H1 (cell line): ENCODE data around the gene PKMYT1. TPM values are rescaled to one million over a fixed set of nuclear protein-coding genes. Genes with fewer than 3 reads are reported as not detected.

Source experiments
- BCL11A ChIP-seq, 2 experiments: IDR thresholded peaks; one replicate each; pipeline ENCODE4 v1.6.1; 2011; ENCODE audit warnings: low read depth in 2 of 2, low read length in 2 of 2, mild to moderate bottlenecking in 2 of 2
- BRCA1 ChIP-seq: IDR thresholded peaks from 2 replicates; pipeline ENCODE4 v1.6.1; 2012; ENCODE audit warnings: low read depth, low read length, improper control_type of control experiment
- CREB1 ChIP-seq: IDR thresholded peaks from 2 replicates; pipeline ENCODE4 v1.6.1; 2012; ENCODE audit warnings: inconsistent platforms
- EP300 ChIP-seq, 2 experiments: IDR thresholded peaks; 1 replicate in 1 of 2; 2 replicates in 1 of 2; pipeline ENCODE4 v1.6.1; 2011 to 2012; ENCODE audit warnings: low read depth in 2 of 2, low read length in 2 of 2, mild to moderate bottlenecking in 2 of 2, borderline replicate concordance in 1 of 2, inconsistent platforms in 1 of 2, moderate library complexity in 1 of 2
- HDAC6 ChIP-seq: IDR thresholded peaks from one replicate; pipeline ENCODE4 v1.7.1; 2012; ENCODE audit warnings: low read depth, mild to moderate bottlenecking, inconsistent platforms, low read length, moderate library complexity
- JUND ChIP-seq: IDR thresholded peaks from 2 replicates; pipeline ENCODE4 v1.6.1; 2011; ENCODE audit warnings: mild to moderate bottlenecking, improper control_type of control experiment, low read length
- POU5F1 ChIP-seq: IDR thresholded peaks from 2 replicates; pipeline ENCODE4 v1.6.1; 2011; ENCODE audit warnings: low read depth, mild to moderate bottlenecking, low read length, moderate library complexity
- RAD21 ChIP-seq, 2 experiments: IDR thresholded peaks in 1 of 2; conservative IDR thresholded peaks in 1 of 2; 2 replicates each; pipeline ENCODE4 v1.6.1; 2011; ENCODE audit warnings: low read depth in 2 of 2, low read length in 2 of 2, improper control_type of control experiment in 1 of 2, inconsistent platforms in 1 of 2, mild to moderate bottlenecking in 1 of 2, moderate library complexity in 1 of 2
- SIN3A ChIP-seq, 2 experiments: IDR thresholded peaks in 1 of 2; conservative IDR thresholded peaks in 1 of 2; 2 replicates each; pipeline ENCODE4 v1.6.1; 2011 to 2012; ENCODE audit warnings: low read length in 2 of 2, improper control_type of control experiment in 1 of 2, low read depth in 1 of 2, mild to moderate bottlenecking in 1 of 2
- SUZ12 ChIP-seq: fragments of 200-600 bp; sonication (generic); IDR thresholded peaks from 2 replicates; pipeline ENCODE4 v1.6.1; 2012; ENCODE audit warnings: mild to moderate bottlenecking, inconsistent platforms, low read length, moderate library complexity, mixed read lengths
- TAF1 ChIP-seq: IDR thresholded peaks from 2 replicates; pipeline ENCODE4 v1.6.1; 2011; ENCODE audit warnings: mild to moderate bottlenecking, low read depth, low read length
- TAF7 ChIP-seq: optimal IDR thresholded peaks from 2 replicates; pipeline ENCODE3; 2011; ENCODE audit warnings: low read depth, mild to moderate bottlenecking, inconsistent platforms, low read length, moderate library complexity, borderline replicate concordance
- TBP ChIP-seq: IDR thresholded peaks from 2 replicates; pipeline ENCODE4 v1.6.1; 2011; ENCODE audit warnings: low read depth, low read length, improper control_type of control experiment
- TCF12 ChIP-seq: IDR thresholded peaks from 2 replicates; pipeline ENCODE4 v1.6.1; 2011; ENCODE audit warnings: low read depth, mild to moderate bottlenecking, low read length
- TEAD4 ChIP-seq: IDR thresholded peaks from 2 replicates; pipeline ENCODE4 v1.6.1; 2012; ENCODE audit warnings: low read depth, low read length, inconsistent platforms, mixed read lengths
- ZNF274 ChIP-seq: IDR thresholded peaks from 2 replicates; pipeline ENCODE4 v1.7.0; 2012; ENCODE audit warnings: low read length, borderline replicate concordance; ENCODE audit errors: extremely low read depth
- polyA plus RNA-seq, 7 experiments: library from polyadenylated mRNA; depleted of rRNA in 3 of 7; stranded (reverse) in 5 of 7; unstranded in 2 of 7; fragments of >200 nt in 5 of 7; fragments of 200-250 nt in 2 of 7; gene quantifications; 1 replicate in 5 of 7; 2 replicates in 1 of 7; 4 replicates in 1 of 7; pipeline versions ENCODE4 v1.2.1 to v1.2.3, GENCODE V29; 2011 to 2013; ENCODE audit warnings: missing spikeins in 2 of 7, mixed read lengths in 2 of 7
- total RNA-seq: library from RNA; stranded (reverse); fragmentation: NEBNext Ultra II Directional; extraction: Animal tissue kit (Norgen Biotek cat#: 25700); gene quantifications from 2 replicates; pipeline ENCODE4 v1.2.1, GENCODE V29; 2021
- TF ChIP-seq, protein P1 (sequence below): IDR thresholded peaks from 2 replicates; pipeline ENCODE4 v1.6.1; 2012; ENCODE audit warnings: low read length, inconsistent platforms
- TF ChIP-seq, protein P2 (sequence below): IDR thresholded peaks from 2 replicates; pipeline ENCODE4 v1.6.1; 2012; ENCODE audit warnings: inconsistent platforms

The PKMYT1 gene
- total and polyA plus RNA-seq, 2 of the 8 experiments (the other 6 are each of a cell fraction or from before 2014, with no cell fraction given), result 74.7 to 85.2 TPM

DNA sequence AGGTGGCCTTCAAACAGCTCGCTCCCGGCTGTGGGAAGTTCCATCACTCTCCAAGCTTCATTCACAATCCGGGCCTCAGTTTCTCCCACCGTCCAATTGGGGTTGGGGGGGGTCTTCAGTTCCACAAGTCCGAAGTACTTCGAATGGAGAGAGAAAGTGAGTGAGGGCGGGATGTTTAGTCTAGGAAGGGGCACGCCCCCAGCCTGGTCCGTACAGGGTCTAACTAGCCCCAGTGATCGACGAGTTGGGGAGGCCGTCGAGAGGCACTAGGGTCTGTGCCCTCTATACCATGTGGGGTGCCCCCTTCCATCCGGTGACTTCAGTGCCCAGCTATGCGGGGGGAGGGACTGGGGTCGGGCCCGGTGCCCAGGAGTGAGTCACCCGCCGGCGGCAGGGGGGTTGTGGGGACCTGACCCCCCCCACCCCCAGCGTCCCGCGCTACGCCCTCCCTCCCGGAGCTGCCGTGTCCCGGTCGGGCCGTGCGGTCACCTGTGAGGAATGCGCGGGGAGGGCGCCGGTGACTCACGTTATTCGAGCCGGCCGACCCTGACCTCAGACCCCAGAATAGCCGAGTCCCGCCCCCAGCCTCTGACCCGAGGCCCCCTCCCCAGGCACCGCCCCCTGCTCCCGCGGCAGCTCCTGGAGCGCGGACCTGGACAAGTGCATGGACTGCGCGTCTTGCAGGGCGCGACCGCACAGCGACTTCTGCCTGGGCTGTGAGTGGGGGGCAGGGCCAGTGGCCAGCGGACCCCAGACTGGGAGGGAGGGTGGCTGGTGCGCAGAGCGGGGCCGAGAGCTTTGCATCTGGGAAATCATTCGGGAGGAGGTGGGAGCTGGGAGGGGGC lies 40.6 kb upstream of the PKMYT1 start (continued):
- no peak for TF ChIP-seq TCF12
- no peak for TF ChIP-seq BRCA1
- TF ChIP-seq SIN3A (conservative IDR thresholded peaks at IDR 0.05 in 1 of 2, IDR thresholded peaks at IDR 0.05 in 1 of 2; ENCODE audit: low read depth in 1 of 2, low read length in 2 of 2), result peak in 1 of 2 experiments; percentile 82; a peak in 1 of 4 replicates
- TF ChIP-seq TBP, result peak; percentile 5; the same call in 1 of the 2 replicates
- peak; percentile 47 for TF ChIP-seq TAF7
- TF ChIP-seq, protein P1, sequence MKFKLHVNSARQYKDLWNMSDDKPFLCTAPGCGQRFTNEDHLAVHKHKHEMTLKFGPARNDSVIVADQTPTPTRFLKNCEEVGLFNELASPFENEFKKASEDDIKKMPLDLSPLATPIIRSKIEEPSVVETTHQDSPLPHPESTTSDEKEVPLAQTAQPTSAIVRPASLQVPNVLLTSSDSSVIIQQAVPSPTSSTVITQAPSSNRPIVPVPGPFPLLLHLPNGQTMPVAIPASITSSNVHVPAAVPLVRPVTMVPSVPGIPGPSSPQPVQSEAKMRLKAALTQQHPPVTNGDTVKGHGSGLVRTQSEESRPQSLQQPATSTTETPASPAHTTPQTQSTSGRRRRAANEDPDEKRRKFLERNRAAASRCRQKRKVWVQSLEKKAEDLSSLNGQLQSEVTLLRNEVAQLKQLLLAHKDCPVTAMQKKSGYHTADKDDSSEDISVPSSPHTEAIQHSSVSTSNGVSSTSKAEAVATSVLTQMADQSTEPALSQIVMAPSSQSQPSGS, result 0 out of 2 replicates have a peak, but pooled peaks have one; percentile 56
- no peak for TF ChIP-seq HDAC6
- TF ChIP-seq TEAD4, result peak; percentile 4; the same call in 1 of the 2 replicates
- no peak for TF ChIP-seq ZNF274
- TF ChIP-seq POU5F1, result no peak
- TF ChIP-seq EP300 (IDR thresholded peaks at IDR 0.05; ENCODE audit: borderline replicate concordance in 1 of 2, low read depth in 2 of 2, low read length in 2 of 2), result no peak
- TF ChIP-seq RAD21 (IDR thresholded peaks at IDR 0.05 in 1 of 2, conservative IDR thresholded peaks at IDR 0.05 in 1 of 2; ENCODE audit: low read depth in 2 of 2, low read length in 2 of 2), result no peak
- peak; percentile 92 for TF ChIP-seq JUND
- TF ChIP-seq SUZ12, result no peak
- TF ChIP-seq CREB1, result peak; percentile 65
- TF ChIP-seq, protein P2, sequence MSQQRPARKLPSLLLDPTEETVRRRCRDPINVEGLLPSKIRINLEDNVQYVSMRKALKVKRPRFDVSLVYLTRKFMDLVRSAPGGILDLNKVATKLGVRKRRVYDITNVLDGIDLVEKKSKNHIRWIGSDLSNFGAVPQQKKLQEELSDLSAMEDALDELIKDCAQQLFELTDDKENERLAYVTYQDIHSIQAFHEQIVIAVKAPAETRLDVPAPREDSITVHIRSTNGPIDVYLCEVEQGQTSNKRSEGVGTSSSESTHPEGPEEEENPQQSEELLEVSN, result 0 out of 2 replicates have a peak, but pooled peaks have one; percentile 21
- TF ChIP-seq TAF1, result 0 out of 2 replicates have a peak, but pooled peaks have one; percentile 68
- TF ChIP-seq BCL11A (IDR thresholded peaks at IDR 0.05; ENCODE audit: low read depth in 2 of 2, low read length in 2 of 2), result no peak
